GM23338 (cell line): ENCODE measurements around the gene SLC17A8. TPM values are rescaled to one million over a fixed set of nuclear protein-coding genes. Genes with fewer than 3 reads are reported as not detected.

Experiments
- ATAC-seq: fragments of 200-7000 bp; cut with Tn5 transposase; 3 replicates; pipeline ENCODE4 v1.9.1; 2020
- DNase-seq: peaks from one replicate; pipeline ENCODE4 v3.0.0-alpha.2; 2015; ENCODE audit warnings: low spot score
- H2AFZ ChIP-seq: fragments of 200-600 bp; sonication (generic); 2 replicates; pipeline ENCODE4 v1.8.0; 2016; ENCODE audit warnings: antibody characterized with exemption, mild to moderate bottlenecking, moderate library complexity
- H3F3A ChIP-seq: fragments of 200-600 bp; sonication (generic); replicated peaks from 2 replicates; pipeline ENCODE4 v1.8.0; 2017; ENCODE audit warnings: antibody characterized with exemption, mixed run types, low read depth
- H3K27ac ChIP-seq: fragments of 200-600 bp; sonication (generic); 2 replicates; pipeline ENCODE4 v1.6.1; 2016; ENCODE audit warnings: low read depth
- H3K27me3 ChIP-seq: fragments of 200-600 bp; sonication (generic); 2 replicates; pipeline ENCODE4 v1.8.0; 2016; ENCODE audit warnings: mild to moderate bottlenecking, mixed run types, moderate library complexity; ENCODE audit not compliant: insufficient read depth
- H3K36me3 ChIP-seq: fragments of 200-600 bp; sonication (generic); 2 replicates; pipeline ENCODE4 v1.8.0; 2016; ENCODE audit warnings: mild to moderate bottlenecking; ENCODE audit not compliant: insufficient read depth
- H3K4me1 ChIP-seq: fragments of 200-600 bp; sonication (generic); 2 replicates; pipeline ENCODE4 v1.8.0; 2016; ENCODE audit warnings: mild to moderate bottlenecking, moderate library complexity; ENCODE audit not compliant: insufficient read depth
- H3K4me2 ChIP-seq: fragments of 200-600 bp; sonication (generic); 2 replicates; pipeline ENCODE4 v1.7.1; 2017; ENCODE audit warnings: mixed run types
- H3K4me3 ChIP-seq: fragments of 200-600 bp; sonication (generic); 2 replicates; pipeline ENCODE4 v1.6.1; 2016; ENCODE audit warnings: mixed run types
- H3K79me2 ChIP-seq: fragments of 200-600 bp; sonication (generic); replicated peaks from 2 replicates; pipeline ENCODE4 v1.8.0; 2017; ENCODE audit warnings: mild to moderate bottlenecking; ENCODE audit not compliant: insufficient read depth
- H3K9me2 ChIP-seq: fragments of 200-600 bp; sonication (generic); 2 replicates; pipeline ENCODE4 v1.8.0; 2017; ENCODE audit not compliant: insufficient read depth
- H4K20me1 ChIP-seq: fragments of 200-600 bp; sonication (generic); replicated peaks from 2 replicates; pipeline ENCODE4 v1.8.0; 2017; ENCODE audit warnings: mild to moderate bottlenecking; ENCODE audit not compliant: insufficient read depth
- H3K27ac Mint-ChIP-seq: 2 replicates; pipeline ENCODE4 v1.8.0; 2020; ENCODE audit warnings: inconsistent platforms, mild to moderate bottlenecking, moderate library complexity, mixed read lengths
- H3K27me3 Mint-ChIP-seq: 3 replicates; pipeline ENCODE4 v1.8.0; 2022; ENCODE audit warnings: low read depth, mild to moderate bottlenecking, moderate library complexity, mixed read lengths, inconsistent platforms; ENCODE audit not compliant: insufficient read depth, poor library complexity
- H3K36me3 Mint-ChIP-seq: 3 replicates; pipeline ENCODE4 v1.8.0; 2021; ENCODE audit warnings: low read depth, mild to moderate bottlenecking, inconsistent platforms, moderate library complexity, mixed read lengths
- H3K4me1 Mint-ChIP-seq: 3 replicates; pipeline ENCODE4 v1.8.0; 2020; ENCODE audit warnings: mild to moderate bottlenecking, inconsistent platforms, mixed read lengths
- H3K4me3 Mint-ChIP-seq: 3 replicates; pipeline ENCODE4 v1.8.0; 2021; ENCODE audit warnings: moderate library complexity, mild to moderate bottlenecking, inconsistent platforms, mixed read lengths
- H3K9me3 Mint-ChIP-seq: 3 replicates; pipeline ENCODE4 v1.8.0; 2020; ENCODE audit warnings: moderate library complexity, mild to moderate bottlenecking, inconsistent platforms, mixed read lengths
- CREB1 ChIP-seq: fragments of 250-450 bp; sonication (Bioruptor Pico); IDR thresholded peaks from 2 replicates; pipeline ENCODE4 v1.5.0; 2020; ENCODE audit warnings: low read depth, mild to moderate bottlenecking, moderate library complexity
- CTCF ChIP-seq, 2 experiments: fragments of 200-600 bp in 1 of 2; sonication (generic) in 1 of 2; conservative IDR thresholded peaks; 2 replicates each; pipeline versions ENCODE4 v1.5.1 to v1.6.1; 2016 to 2017; ENCODE audit warnings: antibody characterized with exemption in 2 of 2, low read depth in 2 of 2, mild to moderate bottlenecking in 2 of 2, moderate library complexity in 1 of 2
- ETS1 ChIP-seq: IDR thresholded peaks from 2 replicates; pipeline ENCODE4 v1.6.1; 2016; ENCODE audit warnings: antibody characterized with exemption
- EZH2 ChIP-seq: fragments of 200-600 bp; sonication (generic); IDR thresholded peaks from one replicate; pipeline ENCODE4 v1.8.0; 2017; ENCODE audit warnings: antibody characterized with exemption, mild to moderate bottlenecking, low read depth; ENCODE audit not compliant: unreplicated experiment
- EZH2phosphoT487 ChIP-seq: fragments of 200-600 bp; sonication (generic); IDR thresholded peaks from one replicate; pipeline ENCODE4 v1.8.1; 2018; ENCODE audit warnings: antibody characterized with exemption; ENCODE audit not compliant: unreplicated experiment
- JUNB ChIP-seq: IDR thresholded peaks from one replicate; pipeline ENCODE4 v1.6.1; 2016; ENCODE audit warnings: antibody characterized with exemption; ENCODE audit not compliant: unreplicated experiment
- NANOG ChIP-seq: IDR thresholded peaks from 2 replicates; pipeline ENCODE4 v1.6.1; 2016; ENCODE audit warnings: antibody characterized with exemption, borderline replicate concordance
- REST ChIP-seq: IDR thresholded peaks from one replicate; pipeline ENCODE4 v1.6.1; 2018; ENCODE audit warnings: antibody characterized with exemption; ENCODE audit not compliant: unreplicated experiment
- STAT1 ChIP-seq: IDR thresholded peaks from one replicate; pipeline ENCODE4 v1.6.1; 2016; ENCODE audit warnings: antibody characterized with exemption; ENCODE audit not compliant: unreplicated experiment
- ZNF114 ChIP-seq: fragments of 250-450 bp; sonication (Bioruptor Pico); IDR thresholded peaks from 2 replicates; pipeline ENCODE4 v1.5.0; 2020; ENCODE audit warnings: mild to moderate bottlenecking, moderate library complexity
- ZNF331 ChIP-seq: fragments of 250-450 bp; sonication (Bioruptor Pico); IDR thresholded peaks from 2 replicates; pipeline ENCODE4 v1.5.0; 2020; ENCODE audit warnings: low read depth, mild to moderate bottlenecking, moderate library complexity
- ZNF462 ChIP-seq: fragments of 250-450 bp; sonication (Bioruptor Pico); IDR thresholded peaks from 2 replicates; pipeline ENCODE4 v1.5.0; 2020; ENCODE audit warnings: mild to moderate bottlenecking, moderate library complexity
- polyA plus RNA-seq: library from polyadenylated mRNA; unstranded; fragments of >200 nt; fragmentation: Nextera tagmentation; extraction: Ambion mirVana; gene quantifications from 2 replicates; pipeline ENCODE4 v1.2.1, GENCODE V29; 2016
- total RNA-seq: library from RNA; depleted of rRNA; stranded (reverse); fragments of >200 nt; shearing (Covaris generic); gene quantifications from 2 replicates; pipeline ENCODE4 v1.2.3, GENCODE V29; 2014

SLC17A8 gene
- total and polyA plus RNA-seq, 2 experiments from 2014 or later = 0.05 to 0.24 TPM

GRCh38 chr12:100402763-100403162 is 45.9 kb downstream of the SLC17A8 start (continued):
- TF ChIP-seq REST (no peak), CTCF (conservative IDR thresholded peaks at IDR 0.05; ENCODE audit: low read depth in 2 of 2) (no peak), EZH2phosphoT487 (no peak)

- peaks cover 1% of the 10 kb centered on the region for H3K27me3 Mint-ChIP-seq
- Histone ChIP-seq H3K4me3 (no peak overlapping the region), H3K79me2 (no peaks in the 10 kb centered on the region), H3F3A (no peaks in the 10 kb centered on the region), H3K4me2 (no peak overlapping the region), H2AFZ (no peak overlapping the region), H3K27ac (no peak overlapping the region), H4K20me1 (no peaks in the 10 kb centered on the region), H3K27me3 (no peaks in the 10 kb centered on the region), H3K9me2 (no peaks in the 10 kb centered on the region), H3K36me3 (no peaks in the 10 kb centered on the region; the same call in 1 of the 2 replicates), H3K4me1 (peaks cover 11% of the 10 kb centered on the region)
- TF ChIP-seq ZNF462 (no peak), JUNB (no peak), NANOG (no peak), ZNF114 (CRISPR knock-in tag) (no peak), CREB1 (CRISPR knock-in tag) (no peak), STAT1 (no peak), ZNF331 (CRISPR knock-in tag) (no peak), ETS1 (no peak), EZH2 (no peak)
- H3K36me3 Mint-ChIP-seq = no peaks in the 10 kb centered on the region
- DNase-seq (no peak), ATAC-seq (no peak)
- H3K4me1 Mint-ChIP-seq = peaks cover 28% of the 10 kb centered on the region
- H3K9me3 Mint-ChIP-seq = peaks cover 3% of the 10 kb centered on the region; the same call in 2 of the 3 replicates
- H3K4me3 Mint-ChIP-seq = no peak overlapping the region
- H3K27ac Mint-ChIP-seq = no peak overlapping the region
These were observed 46.6 kb downstream of the SLC17A8 start for GRCh38 chr12:100403446-100403845.
